Stimulated activated CD4-positive, alpha-beta T cell treated with anti-CD3 and anti-CD28 coated beads, Interleukin-4, amount 100 ng/mL, for 48 hours (primary cell): ENCODE results near the gene OXCT1.
"Not testable (repeated sequence)": the region's sequence is repeated elsewhere in the genome, so short reads cannot be mapped to it uniquely, and the experiment has no call there.

Experiments used
- DNase-seq, 2 donors: peaks; one replicate each; pipeline ENCODE4 v3.0.0-alpha.2; 2020; ENCODE audit warnings: low read depth in 2 of 2

The OXCT1 gene

DNA sequence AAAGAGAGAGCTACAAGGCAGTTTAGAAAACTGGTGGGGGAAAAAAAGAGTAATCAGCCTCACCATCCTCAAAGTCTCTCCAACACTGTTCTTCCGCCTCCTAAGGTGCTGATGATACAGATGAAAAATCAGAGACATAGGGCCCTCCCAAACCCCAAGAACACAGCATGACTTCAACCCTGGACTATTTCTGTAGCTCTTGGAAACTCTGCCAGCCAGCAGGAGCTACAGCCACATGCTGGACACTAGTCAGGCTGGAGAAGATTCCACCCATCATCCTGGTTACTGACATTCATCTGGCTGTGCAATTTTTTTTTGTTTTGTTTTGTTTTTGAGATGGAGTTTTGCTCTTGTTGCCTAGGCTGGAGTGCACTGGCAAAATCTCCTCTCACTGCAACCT is 42.4 kb downstream of the OXCT1 start:
- no peak for DNase-seq

DNA sequence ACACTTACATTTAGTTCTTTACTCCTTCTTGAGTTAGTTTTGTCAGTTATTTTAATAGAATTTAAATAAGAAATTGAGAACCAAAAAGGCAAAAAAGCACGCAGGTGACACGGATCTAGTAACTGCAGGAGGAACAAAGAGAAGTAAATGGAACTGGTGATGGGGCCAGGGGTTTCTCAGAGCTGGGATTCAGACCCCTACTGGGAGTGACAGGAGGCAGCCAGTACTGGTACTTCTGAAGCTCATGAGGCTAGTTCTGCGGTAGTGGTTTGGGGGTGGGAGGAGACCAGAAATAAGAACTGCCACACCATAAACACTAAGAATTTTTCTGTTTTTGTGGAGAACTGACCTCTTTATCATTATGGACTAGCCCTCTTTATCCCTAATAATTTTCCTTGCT is 48.2 kb downstream of the OXCT1 start:
- no peak for DNase-seq

DNA sequence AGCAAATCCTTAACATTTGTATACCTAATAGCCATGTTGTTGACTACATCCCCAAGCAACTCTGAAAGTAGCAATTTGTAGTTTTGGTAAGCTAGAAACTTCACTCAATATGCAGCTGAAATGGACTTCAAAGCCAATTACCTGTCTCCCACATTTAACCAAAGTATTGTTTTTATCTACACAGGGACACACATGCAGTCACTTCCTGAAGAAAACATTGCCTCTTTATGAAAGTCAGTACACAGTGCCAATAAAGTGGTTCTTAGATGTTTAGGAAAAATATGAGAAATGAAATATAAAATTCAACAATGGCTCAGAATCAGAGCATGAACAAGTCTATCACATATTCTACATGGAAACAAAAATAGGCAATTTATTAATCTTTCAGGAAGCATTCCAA is 49.2 kb downstream of the OXCT1 start:
- DNase-seq, result no peak

DNA sequence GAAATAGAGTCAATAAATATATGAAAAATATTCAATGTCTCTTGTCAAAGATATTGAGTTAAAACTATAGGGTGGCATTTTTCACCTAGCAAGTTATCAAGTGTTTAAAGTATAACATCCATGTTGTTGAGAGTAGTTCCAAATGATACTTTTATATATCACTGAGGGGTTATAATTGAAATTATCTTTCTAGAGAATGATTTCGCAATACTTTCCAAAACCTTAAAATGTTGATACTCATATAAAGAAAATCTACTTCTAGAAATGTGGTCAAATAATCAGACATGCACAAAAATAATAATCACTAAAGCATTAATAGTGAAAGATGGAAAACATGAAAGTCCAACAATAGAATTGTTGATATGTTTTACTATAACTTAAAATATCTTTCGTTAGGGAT is 50.1 kb downstream of the OXCT1 start:
- no peak for DNase-seq

DNA sequence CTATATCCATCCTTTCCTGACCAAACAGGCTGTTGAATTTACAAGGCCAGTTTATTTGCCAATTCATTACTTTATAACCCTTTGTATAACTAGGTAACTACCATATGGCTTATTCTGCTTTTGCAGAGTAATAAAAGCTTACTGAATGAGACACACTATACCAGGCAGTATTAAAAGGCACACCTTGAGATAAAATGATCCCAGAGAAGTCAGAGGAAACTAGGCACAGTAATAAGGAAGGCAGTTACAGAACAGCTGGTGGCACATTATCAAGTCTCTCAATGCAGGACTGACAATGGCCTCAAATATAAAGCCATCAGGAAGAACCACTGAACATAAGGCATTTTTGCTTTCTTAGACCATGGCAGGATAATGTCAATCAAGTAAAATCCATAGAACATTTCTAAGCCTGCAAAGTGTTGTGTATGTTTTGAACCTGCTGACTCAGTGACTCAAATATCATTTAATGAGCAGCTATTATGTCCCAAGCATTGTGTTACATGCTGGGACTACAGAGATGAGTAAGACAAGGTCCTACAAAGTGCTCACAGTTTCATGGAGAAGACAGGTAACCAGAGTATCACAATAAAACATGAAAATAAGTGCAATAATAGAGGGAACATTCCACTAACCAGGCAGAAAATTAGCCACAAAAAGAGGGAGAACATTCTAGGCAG is 52.5 kb downstream of the OXCT1 start:
- DNase-seq, result no peak

DNA sequence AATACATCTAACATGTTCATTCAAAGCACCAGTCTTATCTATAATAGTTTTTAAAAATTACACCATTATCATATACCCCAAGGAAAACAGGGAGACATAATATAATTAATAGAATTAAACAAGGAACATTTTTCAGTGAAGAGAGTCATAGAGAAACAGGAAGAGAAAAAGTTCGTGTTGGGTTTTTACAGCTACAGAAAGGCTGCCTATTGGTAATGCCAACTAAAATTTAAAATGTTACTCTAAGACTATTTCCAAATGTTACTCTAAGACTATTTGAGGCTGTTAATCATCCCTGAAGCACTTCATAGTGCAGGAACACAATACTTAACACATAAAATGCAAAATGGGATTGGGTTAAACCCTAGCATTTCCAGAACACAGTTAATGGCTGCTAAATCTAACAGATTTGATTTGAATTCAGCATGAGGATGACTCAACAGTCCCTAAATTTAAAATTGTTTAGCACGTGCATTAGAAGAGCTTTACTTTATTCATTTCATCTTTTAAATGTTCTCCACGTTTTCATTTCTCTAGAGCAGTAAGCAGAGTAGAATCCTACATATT is 54.5 kb downstream of the OXCT1 start:
- DNase-seq, result no peak

DNA sequence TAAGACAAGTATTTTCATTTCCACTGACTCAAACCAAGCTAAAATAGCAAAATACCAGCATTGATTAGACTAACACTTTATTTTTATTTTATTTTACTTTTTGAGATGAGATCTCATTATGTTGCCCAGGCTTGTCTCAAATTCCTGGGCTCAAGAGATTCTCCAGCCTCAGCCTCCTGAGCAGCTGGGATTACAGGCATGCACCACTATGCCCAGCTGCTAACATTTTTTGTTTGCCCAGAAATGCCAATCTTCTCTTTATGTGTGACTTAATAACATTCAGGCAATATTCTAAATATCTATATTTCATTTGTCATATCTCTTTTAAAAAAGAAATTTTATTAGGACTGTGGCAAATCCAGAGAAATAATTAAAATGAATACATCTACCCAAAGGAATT is 55.0 kb downstream of the OXCT1 start:
- no peak for DNase-seq

DNA sequence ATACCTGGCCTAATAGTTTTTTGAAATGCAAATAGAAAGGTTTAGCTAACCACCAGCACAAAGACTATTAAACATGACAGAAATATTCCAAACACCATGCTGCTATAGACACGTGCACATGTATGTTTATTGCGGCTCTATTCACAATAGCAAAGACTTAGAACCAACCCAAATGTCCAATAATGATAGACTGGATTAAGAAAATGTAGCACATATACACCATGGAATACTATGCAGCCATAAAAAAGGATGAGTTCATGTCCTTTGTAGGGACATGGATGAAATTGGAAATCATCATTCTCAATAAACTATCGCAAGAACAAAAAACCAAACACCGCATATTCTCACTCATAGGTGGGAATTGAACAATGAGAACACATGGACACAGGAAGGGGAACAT is 55.9 kb downstream of the OXCT1 start:
- not testable (repeated sequence) for DNase-seq

DNA sequence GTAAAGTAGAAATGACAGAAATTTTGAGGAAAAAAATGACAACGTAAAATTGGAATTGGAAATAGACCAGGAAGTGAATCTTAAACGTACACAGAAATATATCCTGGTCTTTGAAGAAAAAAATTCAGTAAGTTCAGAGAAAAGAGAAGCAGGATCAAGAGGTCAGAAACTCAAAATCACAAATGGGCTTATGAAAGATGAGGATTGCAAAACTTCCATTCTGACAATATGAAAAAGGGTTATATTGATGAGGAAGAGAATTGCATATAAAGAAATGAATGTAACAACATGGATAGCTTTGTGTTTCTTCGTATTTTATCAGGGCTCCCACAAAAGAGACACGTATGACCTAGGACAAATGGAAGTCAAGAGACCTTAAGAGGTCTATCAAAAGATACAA is 58.1 kb downstream of the OXCT1 start:
- DNase-seq, result no peak

DNA sequence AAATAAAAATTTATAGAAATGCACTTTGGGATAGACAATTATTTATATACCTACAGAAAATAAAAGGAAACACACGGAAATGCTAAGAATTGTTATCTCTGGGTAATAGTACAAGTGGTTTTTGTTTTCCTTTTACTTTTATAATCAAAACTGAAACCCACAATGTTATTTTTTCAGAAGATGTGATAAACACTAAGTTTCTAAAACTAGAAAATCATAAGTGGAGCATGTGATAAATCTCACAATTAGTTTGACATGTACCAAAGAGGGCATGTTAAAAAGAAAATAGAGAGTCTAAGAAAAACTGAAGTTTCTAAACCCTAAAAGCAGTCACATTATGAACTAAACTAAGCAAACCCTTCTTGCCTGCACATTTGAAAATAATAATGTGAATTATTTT is 61.1 kb downstream of the OXCT1 start:
- no peak for DNase-seq

DNA sequence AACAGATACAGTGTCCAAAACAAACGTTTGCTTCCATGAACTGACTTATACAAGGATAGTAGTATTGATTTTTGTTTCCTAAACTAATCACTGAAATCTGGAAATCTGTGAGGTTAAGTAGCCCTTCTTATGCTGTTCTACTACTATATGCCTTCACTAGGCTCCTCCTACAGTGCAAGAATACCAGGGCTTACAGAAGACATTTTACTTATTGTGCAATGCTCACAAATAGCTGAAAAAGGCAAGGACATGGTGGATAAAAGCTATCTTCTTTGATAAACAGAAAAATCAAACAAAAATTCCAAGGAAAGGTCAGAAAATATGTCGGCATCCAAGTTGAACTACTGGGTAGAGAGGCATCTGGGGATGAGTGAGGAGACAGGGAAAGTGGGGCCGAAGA is 61.9 kb downstream of the OXCT1 start:
- DNase-seq, result no peak

DNA sequence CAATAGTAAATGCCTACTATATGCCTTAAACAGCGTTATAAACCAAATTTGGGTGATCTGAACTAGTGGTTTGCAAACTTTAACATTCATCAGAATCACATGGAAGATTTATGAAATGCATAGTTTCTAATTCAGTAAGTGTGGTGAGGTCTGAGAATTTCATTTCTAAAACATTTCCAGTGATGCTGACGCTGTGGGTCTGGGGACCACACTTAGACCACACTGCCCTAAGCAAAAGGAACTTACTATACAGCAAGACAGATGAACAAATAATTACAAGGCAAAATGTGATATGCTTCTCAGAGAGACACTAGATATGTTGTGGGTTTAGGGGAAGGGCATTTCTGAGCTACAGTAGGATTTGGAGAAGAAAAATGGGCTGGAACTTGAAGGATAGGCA is 72.6 kb downstream of the OXCT1 start:
- DNase-seq, result no peak

DNA sequence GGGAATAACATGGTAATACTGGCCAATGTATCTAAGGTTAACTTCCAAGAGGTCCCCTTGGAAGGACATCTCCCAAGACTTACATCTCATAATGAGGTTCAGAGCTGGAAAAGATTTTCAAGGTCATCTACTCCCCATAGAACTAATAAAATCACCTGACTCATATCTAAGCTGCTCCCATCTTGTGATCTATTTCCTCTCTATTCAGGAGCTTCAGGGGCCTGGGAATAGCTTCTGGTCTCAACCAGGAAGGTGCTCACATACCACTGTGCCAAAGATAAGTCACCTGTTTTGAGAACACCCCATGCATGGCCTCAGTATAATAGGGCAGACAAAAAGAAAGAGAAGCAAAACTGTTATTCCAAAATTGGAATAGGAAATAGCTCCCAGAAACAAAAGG is 74.2 kb downstream of the OXCT1 start:
- DNase-seq, result no peak

DNA sequence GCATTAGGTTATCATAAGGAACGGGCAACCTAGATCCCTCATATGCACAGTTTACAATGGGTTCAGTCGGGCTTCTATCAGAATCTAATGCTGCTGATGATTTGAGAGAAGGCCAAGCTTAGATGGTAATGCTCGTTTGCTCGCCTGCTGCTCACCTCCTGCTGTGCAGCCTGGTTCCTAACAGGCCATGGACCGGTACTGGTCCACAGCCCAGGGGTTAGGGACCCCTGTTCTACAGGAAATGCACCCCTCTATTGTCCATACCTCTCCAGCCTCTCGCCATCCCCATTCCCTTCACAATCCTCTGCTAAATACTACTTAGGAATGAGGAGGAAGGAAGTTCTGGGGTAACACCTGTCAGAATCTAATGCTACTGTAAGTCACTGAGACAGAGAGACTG is 75.1 kb downstream of the OXCT1 start:
- no peak for DNase-seq

DNA sequence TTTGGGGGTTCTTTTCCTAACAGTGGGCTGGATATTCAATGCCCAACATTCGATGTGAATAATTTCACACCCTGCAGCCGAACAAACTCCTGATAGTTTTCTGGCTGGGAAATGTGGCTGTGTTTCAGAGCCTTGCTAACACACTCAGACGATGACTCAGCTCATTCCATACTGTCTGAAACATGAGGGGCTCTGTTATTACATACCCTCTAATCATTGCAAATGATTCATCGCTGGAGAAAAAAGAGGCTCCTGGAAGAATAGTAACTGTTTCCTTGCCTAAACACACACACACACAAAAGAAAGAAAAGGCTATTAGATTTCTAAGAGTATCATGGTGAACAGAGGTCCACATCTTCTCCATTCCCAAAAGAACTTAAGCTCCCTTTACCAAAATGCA is 75.8 kb downstream of the OXCT1 start:
- no peak for DNase-seq

DNA sequence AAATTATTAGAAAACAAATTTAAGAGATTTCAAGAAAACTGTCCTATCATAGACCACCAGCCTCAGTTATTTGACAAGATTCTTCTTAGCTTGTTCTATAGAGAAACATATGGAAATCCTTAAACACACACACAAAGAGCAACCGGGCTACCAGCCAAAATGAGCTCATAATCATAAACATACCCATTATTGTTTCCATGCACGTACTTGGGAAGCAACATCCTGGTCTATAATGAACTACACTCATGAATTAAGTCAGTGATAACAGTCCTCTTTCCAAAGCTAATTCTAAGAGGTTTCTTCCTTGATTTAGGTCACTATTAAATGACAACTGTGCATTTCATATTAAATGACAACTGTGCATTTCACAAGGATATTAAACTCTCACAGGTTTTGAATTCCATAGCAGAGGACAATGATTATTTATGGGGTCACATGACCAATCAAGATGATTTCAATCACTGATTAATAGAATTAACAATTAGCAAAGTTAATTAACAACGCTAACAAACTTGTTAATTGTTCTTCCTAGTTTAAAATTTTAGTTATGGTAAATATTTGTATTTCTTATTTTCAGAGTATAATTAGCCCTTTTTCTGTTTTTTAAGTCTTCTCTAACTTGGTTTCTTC is 77.0 kb downstream of the OXCT1 start:
- no peak for DNase-seq

DNA sequence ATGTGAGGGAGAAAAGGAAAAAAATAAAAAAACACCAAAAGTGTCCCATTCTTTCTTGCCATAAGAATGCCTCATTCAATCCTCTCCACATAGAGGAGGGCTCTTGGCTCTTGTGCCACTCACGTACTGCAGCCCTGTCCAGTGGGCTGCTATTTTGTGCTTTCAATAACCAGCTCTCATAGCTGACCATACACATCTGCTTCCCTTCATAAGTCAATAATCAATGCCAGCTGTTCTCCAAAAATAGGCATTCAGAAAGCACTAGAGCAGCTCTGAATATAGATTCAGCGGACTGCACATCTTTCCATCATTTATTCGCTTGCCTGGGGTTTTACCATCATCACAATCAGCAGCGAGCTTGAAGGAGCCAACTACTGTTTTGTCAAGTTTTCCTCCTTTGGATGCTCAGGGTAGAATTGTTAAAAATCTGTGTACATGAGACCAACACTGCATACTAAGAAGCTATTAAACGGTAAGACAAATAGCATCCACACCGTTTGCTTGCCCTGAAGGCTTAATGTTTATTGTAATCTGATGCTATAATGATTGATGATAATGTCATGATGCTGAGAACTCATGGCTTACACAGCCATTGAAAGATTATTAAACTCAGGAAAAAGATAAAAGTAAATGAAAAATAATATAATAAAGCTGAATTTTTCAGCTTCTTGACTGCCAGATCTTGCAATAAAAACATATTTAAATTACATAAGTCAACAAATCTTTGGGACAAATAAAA is 80.0 kb downstream of the OXCT1 start:
- no peak for DNase-seq

DNA sequence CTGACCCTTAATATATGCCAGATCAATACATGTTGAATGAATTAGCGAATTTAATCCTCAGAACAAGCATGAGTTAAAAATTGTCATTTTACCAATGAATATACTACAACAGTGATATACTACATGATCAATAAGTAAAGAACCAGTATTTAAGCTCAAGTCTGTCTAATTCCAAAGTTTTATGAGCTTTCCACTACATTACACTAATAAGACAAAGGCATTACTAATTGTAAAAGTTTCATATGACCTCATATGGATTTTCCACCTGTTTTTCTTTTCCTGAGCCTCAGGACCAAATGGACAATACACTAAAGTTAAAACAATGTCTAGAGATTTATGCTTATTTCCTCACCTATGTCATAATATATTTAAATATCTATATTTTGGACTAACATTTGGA is 80.8 kb downstream of the OXCT1 start:
- no peak for DNase-seq

DNA sequence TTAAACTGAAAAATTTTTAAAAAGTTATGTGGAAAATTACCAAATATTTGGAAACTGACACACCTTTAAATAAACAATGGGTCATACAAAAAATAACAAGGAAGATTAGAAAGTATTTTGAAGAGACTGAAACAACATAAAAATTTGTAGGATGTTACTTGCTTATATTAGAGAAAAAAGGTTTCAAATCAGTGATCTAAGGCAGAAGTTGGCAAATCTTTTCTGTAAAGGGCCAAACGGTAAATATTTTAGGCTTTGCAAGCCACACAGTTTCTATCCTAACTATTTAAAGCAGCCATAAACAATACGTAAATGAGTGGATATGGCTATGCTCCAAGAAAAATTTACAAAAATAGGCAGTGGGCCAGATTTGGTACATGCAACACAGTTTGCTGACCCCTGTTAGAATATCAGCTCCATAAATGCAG is 81.3 kb downstream of the OXCT1 start:
- no peak for DNase-seq

DNA sequence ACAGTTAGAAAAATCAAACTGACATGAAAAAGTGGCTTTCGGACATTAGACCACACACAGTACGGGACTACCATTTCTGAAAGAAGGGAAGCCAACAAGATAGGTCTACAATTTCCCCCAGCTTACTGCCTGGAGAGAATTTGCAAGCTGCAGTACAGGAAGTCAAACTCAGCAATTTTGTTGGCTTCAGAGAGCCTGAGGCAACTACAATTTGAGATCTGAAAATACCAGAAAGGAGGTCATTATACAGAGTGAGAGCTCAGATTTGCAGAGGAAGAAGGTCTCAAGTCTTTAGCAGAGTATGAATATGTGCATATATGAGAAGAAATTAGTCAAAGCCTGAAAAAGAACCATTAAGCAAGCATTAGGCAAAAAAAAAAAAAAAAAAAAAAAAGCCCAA is 83.0 kb downstream of the OXCT1 start:
- DNase-seq, result no peak

DNA sequence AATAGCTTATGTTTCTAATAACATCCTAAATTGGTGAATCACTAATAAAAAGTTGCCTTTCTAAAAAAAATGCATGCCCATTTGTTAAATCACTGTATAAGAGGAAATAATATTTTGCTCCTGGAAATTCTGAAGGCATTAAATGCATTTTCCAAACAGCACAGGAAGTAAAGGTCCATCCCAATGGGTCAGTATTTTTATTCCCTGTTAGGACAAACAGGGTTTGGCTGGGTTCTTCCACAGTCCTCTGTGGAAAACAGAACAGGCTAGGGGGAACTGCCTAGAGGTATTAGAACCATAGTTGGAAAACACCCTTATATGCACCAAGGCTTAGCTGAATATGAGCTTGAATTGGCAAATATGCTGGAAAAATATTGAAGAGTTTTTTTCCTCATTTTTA is 85.2 kb downstream of the OXCT1 start:
- DNase-seq, result no peak

DNA sequence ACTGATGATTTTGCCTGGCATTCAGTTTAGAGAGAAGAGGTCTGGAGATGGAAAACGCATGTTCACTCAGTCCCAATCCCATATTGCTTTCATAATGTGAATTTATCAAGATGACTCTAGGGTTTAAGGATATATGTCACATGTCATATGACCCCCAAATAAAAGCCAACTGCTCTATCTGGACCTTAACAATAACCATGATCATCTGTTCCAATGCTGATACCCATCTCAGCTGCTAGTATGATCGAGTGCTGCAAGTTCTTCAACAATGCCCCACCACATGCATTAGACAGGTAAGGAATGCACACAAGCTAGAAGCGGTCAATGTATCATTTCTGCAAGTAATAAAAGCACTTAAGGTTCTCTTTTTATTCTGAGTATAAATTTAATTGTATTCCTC is 91.8 kb downstream of the OXCT1 start:
- no peak for DNase-seq

DNA sequence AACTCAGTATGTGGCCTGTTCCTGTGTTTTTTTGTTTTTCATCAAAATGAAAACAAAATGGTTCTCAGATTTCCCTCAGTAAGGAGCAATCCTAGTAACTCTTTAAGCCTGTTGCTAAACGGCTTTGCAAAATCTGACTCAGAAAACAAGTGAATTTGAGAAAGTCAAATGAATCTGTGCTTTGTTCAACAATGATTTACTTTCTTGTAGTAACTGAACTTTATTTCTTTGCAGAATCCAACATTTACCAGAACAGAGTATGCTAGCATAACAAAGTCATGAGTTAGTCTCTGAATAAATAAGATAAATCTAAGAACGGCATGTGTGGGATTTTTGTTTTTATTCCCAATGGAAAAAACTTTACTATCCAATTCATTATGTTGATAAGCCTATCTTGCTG is 93.8 kb downstream of the OXCT1 start:
- no peak for DNase-seq
